DMS 273 treated with DMSO at 0.1 percent for 48 hours (cell line): ENCODE measurements around the gene UGT1A5.

Source experiments
- DNase-seq: peaks from one replicate; lab custom pipeline; 2025; lab: John Stamatoyannopoulos, UW

Gene UGT1A5

DNA sequence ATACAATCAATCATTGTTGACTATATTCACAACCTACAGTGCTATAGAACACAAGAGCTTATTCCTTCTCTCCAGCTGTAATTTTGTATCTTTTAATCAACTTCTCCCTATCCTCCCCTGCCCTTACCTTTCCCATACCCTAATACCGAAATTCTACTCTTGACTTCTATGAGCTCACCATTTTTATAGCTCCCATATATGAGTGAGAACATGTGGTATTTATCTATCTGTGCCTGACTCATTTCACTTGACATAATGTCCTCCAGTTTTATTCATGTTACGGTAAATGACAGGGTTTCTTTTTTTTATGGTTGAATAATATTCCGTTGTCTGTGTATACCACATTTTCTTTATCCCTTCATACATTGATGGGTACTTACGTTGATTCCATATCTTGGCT, 68.1 kb downstream of the UGT1A5 start:
- DNase-seq, result no peak

DNA sequence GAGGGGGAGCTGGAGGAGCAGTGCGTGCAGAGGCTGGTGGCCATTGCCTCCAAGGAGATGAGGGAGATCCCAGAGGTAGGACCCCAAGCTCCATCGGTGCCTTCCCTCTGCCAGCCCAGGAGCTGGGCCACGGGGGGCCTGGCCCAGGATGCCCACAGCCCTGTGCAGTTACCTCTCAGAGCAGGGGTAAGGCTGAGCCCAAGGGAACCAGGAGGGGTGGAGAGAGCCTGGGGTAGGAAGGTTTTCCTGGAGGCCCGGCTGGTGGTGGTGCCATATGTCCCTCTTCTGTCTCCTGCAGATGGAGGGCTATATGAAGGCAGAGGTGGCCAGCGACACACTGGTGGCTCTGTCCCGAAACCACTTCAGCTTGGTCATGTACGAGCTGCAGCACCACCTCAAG, 76.8 kb downstream of the UGT1A5 start:
- no peak for DNase-seq

DNA sequence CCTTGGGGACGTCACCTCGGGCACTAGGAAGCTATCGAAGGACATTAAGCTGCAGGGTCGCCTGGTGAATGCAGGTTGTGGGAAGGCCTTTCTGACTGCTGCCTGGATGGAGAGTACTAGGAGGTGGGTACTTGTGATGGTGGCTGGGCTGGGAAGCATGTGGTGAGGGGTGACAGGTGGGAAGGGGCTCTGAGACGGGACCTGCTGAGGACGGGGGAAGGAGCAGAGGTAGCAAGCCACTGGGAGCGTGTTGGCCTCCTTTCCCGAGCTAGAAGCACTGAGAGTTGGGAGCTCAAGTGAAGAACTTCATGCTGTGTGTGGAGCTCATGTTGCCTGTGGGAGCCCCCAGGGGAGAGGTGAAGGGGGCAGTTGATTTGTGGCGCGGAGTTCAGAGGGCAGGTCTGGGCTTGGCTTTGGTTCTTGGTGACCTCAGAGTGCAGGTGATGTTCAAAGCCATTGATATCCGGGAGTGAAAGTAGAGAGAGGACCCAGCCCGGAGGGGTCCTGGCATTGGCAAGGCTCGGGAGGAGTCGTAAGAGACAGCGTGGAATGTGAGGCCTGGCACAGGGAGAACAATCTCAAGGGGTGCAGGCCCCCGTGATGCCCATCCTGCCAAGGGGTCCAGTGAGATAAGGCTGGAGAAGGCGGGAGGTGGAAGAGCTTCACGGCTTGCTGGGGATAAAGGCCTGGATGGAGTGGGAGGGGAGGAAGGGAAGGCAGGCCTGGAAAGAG, 78.6 kb downstream of the UGT1A5 start:
- DNase-seq, result no peak

DNA sequence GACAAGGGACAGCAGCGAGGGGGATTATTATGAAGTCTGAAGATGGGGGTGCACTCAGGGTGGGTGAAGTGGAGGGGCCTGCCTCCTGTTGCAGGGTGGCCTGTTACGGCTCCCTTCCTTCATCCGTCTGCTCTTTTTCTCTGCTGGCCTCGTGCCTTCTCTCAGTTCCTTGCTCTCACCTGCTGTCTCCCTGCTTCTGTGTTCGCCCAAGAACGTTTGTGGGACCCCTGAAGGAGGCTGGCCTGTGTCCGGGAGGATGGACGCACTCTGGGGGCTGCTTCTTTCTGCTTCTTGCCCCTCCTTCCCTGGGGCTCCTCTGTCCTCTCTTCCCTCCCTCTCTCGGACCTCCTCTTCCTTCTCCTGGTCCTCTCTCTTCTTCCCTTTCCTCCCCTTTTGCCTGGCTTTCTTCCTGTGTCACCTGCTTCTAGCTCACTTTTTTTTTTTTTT, 79.2 kb downstream of the UGT1A5 start:
- no peak for DNase-seq

DNA sequence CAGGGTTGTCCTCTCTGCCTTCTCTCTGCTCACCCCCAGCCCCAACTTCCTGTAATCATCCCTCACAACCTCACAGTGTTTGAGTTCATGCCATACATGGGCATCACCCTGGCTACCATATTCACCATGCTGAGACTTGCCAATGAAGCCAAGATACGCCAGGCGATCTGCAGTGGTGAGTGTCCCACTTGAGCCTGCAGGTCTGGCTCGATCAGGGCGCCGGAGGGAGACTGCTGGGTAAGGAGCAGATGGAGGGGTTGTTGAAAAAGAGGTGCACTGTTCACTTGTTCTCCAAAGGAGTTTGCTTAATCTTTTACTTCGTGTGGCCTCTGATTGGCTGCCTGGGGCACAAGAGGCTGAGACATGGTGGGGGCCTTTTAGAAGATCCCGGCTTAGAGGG, 80.0 kb downstream of the UGT1A5 start:
- DNase-seq, result no peak

DNA sequence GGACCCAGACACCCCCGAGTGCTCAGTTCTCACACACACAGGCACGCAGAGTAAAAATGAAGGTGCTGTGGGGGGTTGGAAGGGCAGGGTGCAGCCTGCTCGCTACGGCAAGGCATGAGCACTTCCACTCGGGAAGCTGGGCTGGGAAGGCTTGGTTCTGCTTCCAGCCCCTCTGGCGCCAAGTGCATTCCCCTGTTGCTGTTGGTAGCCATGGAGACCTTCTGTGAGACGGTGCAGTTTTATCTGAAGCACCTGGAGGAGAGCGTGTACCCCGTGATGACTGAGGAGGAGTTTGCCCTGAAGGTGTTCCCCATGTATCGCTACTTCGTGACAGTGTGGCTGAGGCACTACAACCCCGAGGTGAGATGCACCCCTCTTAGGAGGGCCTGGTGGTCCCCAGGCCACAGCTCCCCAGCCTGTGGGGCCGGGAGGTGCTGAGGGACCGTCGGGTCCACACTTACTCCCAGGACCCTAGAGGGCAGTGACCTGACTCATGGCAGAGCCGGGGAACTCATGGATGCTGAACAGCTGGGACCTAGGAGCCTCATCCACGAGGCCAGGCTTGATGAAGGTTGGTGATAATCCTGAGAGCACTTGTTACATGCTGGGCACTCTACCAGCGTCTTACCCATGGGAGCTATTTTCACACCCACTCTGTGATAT, 80.9 kb downstream of the UGT1A5 start:
- DNase-seq, result no peak

DNA sequence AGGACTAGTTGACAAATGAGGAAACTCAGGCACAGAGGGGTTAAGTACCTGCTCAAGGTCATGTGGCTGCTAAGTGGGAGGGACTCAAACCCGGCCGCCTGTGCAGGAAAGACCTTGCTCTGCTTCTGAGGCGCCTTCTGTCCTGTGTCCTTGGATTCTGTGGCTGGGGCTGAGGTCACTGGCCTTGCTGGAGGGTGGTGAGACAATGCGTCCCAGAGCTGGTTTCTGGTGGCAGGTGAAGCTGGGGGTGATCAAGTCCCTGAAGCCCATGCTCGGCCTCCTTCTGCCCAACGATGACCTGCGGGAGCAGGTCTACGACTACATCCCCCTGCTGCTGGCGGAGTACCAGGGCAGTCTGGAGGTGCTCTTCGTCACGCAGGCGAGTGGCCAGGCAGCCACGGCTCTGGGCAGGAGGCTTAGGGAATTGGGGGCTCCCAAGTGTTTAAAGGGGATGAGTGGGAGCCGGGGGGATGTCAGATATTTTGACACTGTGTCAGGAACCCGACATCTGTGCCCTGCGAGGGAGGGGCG, 81.5 kb downstream of the UGT1A5 start:
- no peak for DNase-seq

DNA sequence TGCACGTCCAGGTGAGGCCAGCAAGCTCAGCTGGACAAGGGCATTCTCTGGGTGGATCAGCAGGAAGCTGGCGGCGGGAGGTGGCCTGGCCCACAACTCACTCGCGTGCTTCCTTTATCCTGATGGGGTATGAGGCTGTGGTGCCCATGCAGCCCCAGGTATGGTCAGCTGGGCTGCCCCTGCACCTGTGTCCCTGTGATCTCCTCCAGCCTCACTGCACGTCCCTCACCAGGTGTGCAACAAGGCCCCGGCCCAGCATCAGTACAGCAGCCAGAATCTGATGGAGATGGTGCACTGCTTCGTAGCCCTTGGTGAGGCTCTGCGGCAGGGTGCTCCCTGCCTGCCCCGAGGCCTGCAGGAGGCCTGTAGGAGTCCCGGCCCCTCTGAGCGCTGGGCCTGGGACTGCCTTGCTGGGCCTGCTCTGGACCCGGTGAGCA, 83.0 kb downstream of the UGT1A5 start:
- DNase-seq, result no peak

DNA sequence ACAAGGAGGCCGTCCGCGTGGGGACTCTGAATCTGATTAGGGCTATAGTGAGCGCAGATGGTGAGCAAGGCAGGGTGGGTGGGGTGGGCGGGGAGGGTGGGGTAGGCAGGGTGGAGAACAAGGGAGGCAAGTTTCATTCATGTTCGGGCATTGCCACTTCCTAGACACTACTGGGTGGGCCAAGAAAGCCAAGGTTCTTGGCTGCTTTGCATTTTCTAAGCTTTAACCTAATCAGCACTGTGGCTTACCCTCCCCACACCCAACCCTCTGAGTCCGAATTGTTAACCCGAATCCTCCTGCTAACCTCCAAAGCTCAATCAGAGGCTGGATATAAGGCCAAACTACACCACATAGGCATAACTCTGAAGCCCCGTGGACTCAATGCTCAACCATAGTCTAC, 83.5 kb downstream of the UGT1A5 start:
- no peak for DNase-seq

DNA sequence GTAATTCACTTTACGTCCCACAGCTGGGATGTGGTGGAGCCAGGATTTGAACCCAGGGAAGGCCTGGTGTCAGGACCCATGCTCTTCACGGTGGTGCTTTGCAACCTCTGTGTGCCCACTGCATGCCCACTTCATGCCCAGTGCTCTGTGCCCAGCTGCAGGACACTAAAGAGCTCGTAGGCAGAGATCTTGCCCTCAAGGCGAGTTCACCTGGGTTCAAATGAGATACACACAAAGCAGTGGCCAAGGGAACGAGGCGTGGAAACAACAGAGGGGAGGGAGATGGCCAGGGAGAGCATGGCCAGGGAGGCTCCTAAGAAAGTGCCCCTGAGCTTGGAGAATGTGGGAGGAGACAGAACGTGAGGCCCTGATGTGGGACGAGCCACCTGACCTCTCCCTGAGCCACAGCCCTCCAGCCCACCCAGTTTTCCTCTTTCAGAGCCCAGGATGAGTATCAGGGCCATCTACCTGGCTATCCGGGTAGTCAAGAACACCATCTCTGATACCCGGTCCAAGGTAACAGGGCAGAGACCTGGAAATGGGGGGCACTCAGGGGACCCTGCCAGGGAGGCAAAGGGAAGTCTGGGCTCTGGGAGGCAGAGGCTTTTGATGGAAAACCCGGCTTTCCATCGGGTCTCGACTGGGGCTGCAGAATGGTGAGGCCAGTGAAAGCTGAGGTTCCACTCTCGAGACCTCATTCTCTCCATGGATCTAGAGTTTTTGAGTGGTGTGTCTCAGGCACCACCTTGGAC, 85.8 kb downstream of the UGT1A5 start:
- DNase-seq, result no peak

DNA sequence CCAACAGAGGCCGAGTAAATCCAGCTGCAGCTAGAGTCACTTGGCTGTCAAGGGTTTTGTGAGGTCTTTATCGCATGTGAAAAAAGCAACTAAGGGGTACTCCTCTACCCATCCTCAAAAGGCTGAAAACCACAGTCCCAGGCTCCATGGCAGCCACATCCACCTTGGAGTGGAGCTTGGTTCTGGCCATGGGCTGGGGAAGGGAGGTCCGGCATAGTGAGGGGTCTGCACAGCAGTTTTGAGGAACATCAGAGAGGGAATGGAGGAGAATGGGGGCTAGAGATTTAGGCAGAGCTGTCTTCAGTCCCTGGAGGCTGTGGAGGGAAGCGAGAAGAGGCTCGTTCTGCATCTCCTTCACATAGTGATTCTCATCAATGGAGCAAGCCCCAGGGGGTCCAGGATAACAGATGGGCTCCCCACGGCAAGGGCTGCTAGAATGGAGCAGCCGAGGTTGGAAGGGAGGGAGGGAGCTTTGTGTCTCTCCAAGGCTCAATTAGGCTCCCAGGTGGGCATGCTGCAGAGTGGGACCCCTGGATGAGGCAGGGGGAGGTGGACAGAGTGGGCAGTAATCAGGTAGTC, 86.5 kb downstream of the UGT1A5 start:
- DNase-seq, result no peak

DNA sequence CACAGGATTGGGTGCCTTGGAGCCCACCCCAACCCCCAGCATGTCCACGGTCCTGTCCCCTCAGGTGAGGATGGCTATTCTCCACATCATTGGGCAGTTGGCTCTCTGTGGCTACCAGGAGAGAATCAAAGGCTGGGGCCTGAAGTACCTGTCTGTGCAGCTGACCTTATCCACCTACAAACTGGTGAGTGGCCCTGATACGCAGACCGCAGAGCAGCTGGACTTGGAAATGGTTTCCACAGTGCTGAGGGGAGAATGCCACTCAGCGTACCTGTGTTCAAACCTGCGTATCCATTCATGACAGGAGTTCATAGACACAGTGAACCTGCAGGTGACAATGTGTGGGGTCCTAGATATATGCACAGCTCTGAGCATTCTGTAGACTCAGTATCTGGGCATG, 87.0 kb downstream of the UGT1A5 start:
- no peak for DNase-seq

DNA sequence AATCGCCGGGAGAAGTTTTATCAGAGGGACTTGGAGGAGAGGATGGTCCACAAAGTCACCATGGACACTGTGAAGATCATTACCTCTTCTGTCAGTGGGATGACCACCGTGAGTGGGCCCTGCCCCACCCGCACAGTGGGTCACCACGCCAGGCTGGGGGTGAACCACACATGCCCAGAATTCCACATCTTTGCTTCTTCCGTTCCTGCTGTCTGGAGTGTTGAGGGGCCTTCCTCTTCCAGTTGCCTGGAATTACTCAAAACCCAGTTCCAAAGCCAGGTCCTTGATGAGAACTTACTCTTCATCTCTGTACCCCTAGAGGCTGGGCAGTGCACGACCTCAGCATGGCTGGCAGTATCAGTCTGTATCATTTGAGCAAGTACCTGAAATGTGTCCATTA, 87.5 kb downstream of the UGT1A5 start:
- DNase-seq, result no peak

DNA sequence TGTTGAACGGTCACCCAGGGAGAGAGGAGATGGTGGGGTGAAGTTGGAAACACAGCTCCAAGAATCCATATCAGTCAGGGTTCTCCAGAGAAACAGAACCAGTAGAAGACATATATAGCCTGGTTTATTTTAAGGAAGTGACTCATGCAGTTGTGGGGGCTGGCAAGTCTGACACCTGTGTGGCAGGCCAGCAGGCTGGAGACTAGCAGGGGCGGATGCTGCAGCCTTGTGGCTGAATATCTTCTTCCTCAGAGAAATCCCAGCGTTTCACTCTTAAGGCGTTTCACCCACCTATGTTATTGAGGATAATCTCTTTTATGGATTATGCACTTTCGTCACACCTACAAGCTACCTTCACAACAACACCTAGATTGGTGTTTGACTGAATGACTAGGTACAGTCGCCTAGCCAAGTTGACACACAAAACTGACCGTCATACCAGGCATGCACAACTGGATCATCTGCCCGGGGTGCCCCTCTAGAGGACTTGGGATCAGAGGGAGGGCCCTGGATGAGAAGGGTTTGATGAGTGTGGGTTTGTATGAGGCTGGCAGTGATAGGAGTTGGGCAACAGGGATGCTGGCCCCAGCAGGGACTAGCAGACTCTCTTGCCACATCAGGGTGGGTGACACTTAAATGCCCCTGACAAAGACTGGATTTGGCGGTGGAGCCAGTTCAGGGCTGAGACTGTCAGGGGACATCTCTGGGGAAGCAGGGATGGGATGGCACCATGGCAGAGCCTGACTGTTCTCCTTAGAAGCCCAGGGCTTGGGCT, 88.8 kb downstream of the UGT1A5 start:
- no peak for DNase-seq

DNA sequence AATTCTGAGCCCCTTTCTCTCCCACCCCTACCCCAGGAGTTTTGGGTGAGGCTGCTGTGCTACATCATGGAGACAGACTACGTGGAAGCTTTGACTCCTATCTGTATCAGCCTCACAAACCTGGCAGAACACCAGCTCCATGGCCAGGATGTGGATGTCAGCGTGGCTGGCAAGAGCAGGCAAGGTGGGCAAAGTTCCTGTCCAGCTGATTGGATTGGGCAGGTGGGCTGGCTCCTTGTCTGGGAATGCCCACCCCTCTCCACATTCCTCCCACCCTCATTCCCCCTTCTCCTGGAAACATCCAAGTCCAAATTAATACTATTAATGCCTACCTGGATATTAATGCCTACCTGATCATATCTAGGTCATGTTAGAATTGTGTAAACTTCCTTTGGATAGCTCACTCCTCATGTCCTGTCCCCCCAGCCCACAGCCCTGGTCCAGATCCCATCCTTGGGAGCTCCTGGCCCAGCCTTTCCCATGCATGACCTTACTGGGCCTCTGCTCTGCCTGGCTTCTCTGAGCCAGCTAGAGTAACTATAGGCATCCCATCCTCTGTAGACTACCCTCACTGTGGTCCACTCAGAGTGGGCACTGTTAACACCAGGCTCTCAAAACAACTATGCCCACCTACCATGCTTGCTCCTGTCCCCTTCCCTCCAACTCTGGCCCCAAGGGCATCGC, 89.6 kb downstream of the UGT1A5 start:
- no peak for DNase-seq

DNA sequence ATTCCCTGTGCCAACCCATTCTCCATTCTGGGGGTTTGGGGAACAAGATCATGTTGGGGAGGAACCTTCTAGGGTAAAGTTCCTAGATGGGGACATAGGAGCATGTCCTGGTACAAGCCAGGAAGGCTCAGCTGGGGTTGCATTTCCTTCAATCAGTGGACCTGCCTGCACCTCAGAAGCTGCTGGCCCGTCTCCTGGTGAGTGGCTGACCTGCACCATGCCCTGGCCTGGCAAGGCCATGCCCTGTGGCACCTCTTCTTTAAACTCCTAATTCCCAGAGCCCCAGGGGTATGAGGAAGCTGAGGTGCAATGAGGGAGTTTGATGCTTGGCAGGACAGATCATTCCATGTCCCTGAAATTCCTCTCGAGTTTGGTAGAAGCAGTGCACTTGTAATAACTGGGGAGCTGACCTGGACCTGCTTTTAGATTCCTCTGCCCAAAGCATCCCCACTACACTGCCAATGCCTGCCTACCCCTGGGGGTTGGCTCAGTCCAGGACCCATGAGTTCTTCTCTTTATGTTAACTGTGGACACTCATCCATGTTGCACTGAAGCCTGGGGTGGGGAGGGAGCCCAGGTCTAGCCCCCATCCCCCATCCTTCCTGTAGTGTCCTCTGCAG, 90.7 kb downstream of the UGT1A5 start:
- no peak for DNase-seq

DNA sequence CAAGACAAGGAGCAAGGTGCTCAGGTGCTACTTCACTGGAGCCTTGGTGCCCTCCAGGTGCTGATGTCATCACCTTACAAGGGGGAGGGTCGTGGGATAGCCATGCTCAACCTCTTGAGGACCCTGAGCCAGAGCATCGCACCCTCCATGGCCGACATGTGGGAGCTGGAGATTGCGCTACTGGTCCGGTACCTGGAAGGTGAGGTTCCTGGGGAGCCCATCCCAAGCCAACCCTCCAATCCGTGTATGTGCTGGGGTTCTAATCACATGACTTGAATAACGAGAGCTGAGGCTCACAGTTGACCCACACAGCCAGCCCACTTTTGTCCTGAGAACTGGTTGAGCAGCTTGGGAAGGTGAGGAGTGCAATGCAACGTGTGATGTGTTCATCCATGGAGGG, 91.3 kb downstream of the UGT1A5 start:
- no peak for DNase-seq

DNA sequence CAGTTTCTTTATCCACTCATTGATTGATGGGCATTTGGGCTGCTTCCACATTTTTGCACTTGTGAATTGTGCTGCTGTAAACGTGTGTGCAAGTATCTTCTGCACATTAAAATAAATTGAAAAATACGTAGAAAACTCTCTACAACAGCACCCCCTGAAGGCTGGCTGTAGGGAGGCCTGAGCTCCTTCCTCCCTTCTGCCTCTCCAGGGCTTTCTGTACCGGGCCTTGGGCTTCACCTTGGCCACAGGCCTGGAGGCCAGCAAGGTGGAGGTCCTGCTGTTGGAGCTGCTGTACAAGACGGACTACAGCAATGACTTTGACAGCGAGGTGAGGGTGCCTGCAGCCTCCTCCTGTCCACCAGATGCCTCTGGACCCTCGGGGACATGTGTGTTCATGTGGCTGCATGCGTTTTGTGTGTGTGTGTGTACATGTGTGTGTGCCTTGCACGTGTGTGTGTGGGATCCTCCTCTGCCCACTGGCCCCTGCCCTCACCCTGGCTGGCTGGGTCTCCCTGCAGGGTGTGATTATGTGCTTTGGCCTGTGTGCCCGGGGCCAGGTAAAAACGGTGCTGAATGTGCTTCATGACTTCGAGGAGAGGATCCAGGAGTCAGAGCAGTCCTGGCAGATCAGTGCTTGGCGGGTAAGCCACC, 94.6 kb downstream of the UGT1A5 start:
- DNase-seq, result no peak

DNA sequence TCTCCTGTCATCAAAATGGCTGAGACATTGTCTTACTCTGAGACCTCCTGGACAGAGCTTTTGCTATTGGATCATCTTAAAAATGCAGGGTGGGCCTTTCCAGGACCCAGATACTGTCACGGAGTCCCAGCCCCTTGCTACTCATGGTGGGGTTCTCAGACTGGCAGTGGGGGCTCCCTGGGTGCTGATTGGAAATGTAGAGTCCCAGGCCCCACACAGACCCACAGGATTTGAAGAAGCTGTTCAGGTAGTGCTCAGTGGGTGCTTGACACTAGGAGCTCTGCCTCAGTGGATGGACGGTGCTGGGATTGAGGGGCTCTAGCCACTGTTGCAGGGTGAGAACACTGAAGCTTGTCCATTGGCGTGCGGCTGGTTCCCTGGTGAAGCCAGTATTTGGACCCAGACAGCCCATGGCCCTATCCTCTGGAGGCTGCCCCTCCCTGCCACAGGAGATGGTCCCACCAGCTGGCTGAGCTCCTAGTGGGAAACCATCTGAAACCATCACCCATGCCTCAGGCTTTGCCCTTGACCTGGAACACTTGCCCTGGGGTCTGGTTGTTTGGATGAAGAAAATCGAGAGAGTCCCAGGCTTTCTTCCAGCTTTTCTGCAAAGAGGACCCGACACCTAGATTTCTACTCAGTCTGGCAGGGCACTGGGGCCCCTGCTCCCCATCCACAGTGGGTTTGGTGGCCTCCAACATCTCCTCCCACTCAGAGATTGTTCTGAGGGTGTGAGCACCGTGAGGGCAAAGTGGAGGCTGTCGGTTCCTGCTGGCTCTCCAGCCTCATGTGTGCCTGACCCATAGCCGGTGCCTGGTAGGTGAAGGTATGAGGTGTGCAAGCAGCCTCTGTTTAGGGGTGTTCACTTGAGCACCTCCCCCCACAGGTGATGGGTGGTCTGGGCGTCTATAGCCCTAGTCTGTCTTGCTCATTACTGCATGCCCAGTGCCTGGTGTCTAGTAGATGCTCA, 95.5 kb downstream of the UGT1A5 start:
- DNase-seq, result no peak
